SK-N-DZ (cell line): ENCODE measurements around the gene IL17D. TPM values are rescaled to one million over a fixed set of nuclear protein-coding genes. Genes with fewer than 3 reads are reported as not detected.
A peak's percentile ranks its signal among the peaks of the same experiment; 100 is the strongest.
"Not testable (repeated sequence)": the region's sequence is repeated elsewhere in the genome, so short reads cannot be mapped to it uniquely, and the experiment has no call there.

Experiments used
- DNase-seq: peaks from one replicate; pipeline ENCODE4 v3.0.0-alpha.2; 2015; ENCODE audit warnings: low spot score
- polyA plus RNA-seq, 2 experiments: library from polyadenylated mRNA; depleted of rRNA; stranded (reverse); fragments of >200 nt; gene quantifications; 2 replicates each; pipeline ENCODE4 v1.2.3, GENCODE V29; 2014

Gene IL17D, protein sequence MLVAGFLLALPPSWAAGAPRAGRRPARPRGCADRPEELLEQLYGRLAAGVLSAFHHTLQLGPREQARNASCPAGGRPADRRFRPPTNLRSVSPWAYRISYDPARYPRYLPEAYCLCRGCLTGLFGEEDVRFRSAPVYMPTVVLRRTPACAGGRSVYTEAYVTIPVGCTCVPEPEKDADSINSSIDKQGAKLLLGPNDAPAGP
- 6.3 and 7.3 TPM in 2 replicates for polyA plus RNA-seq (2014; cell fraction: cytosol; rRNA removed)
- 4.2 and 6.1 TPM in 2 replicates for polyA plus RNA-seq (2014; cell fraction: nucleus; rRNA removed)

DNA sequence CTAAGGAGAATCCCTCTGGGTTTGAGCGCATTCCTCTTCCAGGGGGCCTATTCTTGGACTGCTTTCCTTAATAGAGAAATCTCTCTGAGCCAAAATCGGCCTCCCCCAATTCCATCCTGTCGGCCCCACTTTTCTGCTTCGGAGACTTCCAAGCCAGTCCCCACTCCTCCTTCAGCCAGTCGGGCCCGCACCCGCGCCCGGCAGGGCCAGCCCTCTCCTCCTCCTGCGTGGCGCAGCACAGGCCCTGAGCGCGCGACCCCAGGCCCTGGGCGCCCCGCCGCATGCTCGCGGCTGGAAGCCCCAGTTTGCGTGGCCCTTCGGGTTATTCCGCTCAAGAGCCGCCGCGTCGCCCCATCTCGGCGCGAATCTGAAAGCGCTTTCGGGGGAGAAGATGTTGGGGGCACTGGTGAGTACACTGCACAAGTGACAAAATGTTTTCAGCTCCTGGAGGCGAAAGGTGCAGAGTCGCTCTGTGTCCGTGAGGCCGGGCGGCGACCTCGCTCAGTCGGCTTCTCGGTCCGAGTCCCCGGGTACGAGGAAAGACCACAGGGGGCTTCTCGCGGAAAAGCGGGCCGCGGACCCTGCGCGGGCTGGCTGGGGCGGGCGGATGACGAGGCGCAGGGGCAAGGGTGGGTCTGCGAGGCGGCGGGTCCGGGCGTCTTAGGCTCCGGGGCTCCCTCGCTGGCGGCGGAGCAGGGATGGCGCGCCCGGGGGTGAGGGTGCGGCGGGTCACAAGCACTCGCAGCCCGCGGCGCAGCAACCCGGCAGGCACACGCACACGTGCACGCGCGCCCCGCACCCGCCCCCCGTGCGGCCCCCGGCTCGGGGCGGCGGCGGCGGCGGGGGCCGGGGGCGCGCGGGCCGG lies at the start of gene IL17D:
Gene IL17D (plus strand): TSS at position 785 of the 865 bp plus-strand sequence. CDS start 303 bp downstream, outside the sequence.
- peak; percentile 35 for DNase-seq

DNA sequence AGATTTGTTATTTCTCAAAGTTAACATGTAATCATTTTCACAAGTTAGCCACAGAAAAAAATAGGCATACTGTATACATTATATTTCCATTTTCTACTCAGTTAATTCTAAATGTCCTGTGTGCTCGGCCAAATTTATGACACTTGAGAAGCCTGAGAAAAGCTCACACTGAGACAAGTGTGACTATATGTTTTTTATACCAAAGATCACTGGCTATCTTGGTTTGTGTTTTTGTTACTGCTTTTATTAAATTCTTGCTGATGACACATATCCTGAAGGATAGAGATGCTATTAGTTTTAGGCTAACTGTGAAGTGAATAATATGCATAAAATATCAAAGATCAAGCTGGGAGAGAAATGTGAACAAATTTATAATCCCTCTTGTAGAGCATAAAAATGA lies 49.3 kb upstream of the IL17D start:
- no peak for DNase-seq

DNA sequence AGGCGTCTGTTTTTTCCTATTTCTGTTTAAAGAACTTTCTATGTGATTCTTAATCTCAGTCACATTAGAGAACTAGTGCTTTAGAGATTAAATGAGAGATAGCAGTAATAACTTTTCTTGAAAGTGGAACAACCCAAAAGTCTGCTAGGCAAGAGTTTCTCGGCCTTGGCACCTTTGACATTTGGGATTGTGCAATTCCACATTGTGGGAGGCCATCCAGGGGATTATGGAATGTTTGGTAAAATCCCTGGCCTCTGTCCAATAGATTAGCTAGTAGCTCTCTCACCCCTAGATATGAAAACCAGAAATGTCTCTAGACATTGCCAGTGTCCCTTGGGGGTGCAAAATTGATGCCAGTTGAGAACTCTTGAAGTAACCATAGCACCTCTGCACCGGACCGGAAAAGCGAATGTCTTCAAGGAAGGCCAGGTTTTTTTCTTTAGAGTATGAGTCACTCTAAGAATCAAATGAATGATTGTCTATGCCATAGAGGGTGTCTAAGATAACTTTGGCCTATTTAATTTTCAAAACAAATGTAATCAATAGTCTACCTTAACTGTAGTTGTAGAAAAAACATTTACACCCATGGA lies 45.0 kb upstream of the IL17D start:
- DNase-seq: no peak

DNA sequence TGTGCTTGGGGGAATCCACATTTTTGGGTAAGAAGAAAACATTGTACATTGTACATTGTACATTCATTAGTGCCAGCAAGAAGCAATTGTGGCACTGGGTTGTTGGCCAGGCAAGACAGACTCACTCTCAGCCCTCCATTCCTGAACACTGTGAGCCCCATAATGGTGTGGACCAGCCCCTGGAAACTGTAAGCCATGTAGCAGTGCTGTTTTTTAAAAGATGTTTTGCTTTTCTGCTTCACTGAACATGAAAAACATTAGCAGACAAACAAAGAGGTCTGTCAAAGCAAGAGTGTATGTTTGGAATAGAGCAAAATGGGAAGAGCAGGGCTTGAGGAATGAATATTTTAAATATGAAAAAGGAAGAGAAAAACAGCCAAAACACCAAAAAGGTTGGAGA lies 39.1 kb upstream of the IL17D start:
- no peak for DNase-seq

DNA sequence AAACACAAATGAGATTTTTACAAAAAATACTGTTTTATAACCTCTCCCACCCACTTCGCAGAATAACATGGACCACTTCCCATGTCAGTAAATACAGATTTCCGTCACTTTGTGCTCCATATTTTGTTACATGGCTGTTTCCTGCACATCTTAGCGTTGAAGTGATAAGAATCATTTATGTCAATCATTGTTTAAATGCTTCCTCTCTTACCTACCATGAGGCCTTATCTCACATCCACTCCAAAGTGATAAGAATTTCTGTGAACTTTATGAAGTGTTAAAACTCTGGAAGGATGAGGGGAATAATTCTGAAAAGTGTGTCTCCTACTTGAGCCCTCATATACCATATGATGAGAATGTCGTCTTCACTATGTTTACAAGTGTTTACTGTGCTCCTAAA lies 36.6 kb upstream of the IL17D start:
- DNase-seq: no peak

DNA sequence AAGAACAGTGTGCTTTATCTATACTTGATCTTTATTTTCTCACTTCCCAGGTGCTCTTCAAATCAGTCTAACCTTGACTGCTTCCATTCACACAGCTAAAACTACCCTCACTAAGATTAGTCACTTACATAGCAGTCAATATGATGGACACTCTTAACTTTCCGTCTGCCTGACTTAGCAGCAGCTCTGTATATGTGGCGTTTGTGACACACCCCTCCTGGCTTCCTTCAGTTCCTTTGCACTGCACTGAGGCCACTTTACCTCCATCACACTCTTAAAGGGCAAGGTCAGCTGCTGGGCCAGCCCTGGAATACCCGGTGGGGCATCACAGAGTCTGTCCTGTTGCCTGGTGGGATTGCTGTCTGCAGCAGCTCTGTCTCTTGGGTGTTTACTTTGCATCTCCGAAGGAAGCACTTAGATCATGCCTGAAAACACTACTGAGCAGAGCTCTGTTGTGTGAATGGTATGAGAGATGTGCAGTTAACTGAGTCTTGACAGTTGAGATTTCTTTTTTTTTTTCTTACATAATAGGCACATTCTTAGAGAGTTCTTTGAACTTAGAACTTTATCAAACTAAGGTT lies 35.6 kb upstream of the IL17D start:
- DNase-seq: peak; percentile 2

DNA sequence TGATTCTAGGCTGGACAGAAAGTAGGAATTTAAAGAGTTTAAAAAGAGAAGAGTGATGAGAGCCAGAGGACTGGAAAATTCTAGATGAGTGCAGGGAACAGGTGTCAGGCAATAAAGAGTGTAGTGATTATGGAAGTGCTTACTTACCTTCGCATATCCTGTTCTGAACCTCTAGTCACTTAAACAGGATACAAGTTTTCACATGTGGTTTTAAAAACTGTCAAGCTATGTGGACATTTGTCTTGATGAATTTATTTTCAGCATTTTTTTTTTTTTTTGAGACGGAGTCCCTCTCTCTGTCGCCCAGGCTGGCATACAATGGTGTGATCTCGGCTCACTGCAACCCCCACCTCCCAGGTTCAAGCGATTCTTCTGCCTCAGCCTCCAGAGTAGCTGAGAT lies 34.3 kb upstream of the IL17D start:
- DNase-seq: no peak

DNA sequence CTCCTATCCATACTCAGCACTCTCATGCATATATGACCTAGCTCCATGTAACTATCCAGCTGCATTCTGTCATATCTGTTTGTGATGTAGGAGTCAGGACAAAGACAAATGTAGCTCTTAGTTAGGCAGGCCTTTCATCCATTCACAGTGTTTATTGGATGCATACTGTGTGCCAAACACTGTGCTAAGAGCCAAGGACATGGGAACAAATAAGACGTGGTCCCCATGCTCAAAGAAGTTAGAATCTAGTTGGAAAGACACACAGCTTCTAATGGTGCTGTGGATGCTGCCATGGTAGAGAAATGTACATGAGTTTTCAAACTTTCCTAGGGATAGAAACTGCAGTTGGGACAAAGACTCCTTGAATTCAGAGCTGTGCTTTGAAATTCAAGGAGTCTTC lies 31.7 kb upstream of the IL17D start:
- DNase-seq: no peak

DNA sequence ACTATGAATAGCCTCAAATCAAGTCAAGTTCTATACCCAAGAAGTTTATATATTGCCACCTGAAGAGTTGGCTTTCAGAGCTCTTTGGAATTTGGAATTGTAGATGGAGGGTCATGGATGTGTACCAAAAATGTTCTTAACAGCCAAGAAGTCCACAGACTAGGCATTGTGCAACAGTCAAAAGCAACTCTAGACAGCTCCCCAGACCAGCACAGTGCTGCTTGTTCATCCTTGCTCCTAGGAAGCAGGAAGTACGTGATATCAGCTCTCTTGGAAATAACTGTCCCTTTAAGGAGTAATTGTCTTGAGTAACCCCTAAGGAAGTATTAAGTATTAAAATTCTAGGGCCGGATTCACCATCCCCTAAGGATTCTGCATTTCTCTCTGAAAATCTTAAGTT lies 30.7 kb upstream of the IL17D start:
- no peak for DNase-seq

DNA sequence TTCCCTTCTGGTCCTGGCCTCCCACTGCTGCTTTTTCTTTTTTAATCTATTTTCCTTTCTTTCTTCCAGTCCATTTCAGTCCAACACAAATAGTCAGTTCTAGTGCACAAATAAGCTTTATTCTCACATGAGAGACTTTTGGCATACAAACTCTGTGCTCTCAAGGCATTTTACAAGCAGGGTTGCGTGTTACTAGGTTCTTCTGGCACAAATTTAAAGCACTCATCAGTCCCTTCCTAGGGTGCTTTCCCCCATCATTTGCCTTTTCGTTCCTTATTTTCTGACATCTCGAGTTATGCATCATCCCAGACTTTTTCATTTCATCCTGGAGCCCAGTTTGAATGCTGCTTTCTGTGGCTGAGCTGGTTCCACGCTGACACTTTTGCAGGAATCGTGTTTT lies 29.8 kb upstream of the IL17D start:
- no peak for DNase-seq

DNA sequence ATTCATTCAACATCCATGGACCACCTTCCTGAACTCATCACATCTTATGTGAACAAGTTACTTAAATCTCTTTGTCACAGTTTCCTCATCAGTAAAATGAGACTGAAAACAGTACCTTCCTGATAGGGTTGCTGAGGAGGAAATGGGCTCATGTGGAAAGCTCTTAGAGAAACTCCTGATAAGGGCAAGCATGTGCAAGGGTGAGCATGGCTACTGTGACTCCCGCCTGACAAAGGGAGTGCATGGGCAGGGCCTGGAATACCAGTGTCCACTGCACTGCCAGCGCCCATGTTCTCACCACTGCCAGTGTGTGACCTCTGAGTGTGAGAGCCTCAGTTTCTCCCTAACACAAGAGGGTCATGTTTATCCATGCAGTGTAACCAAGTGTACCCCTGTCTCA lies 27.3 kb upstream of the IL17D start:
- DNase-seq: no peak

DNA sequence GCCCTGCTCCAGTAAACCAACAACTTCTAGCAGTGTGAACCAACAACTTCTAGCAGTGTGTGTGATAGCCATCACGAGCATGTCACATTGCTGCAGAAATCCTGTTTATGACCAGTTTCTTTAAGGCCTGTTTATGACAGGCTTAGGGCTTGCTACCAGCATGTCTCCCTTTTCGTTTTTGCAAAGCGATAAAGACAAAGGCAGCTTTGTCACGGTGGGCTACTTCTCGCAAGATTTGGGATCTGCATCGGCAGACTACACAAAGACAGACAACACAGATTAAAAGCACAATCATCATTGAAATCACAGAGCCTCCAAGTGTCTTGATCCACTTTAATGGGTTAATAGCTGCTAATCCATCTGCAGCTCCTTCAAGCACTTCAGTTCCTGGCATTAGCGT lies 24.9 kb upstream of the IL17D start:
- not testable (repeated sequence) for DNase-seq

DNA sequence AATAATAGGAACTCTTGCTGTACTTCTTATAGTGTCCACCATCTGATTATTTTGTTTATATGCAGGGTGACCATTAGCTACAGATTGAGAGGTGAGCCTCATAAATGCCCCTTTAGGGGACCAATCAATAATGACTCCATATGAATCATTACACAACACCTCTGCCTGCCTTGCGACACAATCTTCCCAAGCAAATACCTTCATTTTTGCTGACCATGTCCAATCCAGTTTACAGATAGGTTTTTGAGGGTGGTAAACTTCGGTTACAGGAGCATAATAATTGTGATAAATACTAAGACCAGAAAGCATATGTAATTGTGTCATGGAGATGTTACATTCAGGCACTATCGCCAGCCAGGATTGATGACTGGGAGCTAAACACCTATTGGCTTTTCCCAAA lies 23.6 kb upstream of the IL17D start:
- DNase-seq: no peak

DNA sequence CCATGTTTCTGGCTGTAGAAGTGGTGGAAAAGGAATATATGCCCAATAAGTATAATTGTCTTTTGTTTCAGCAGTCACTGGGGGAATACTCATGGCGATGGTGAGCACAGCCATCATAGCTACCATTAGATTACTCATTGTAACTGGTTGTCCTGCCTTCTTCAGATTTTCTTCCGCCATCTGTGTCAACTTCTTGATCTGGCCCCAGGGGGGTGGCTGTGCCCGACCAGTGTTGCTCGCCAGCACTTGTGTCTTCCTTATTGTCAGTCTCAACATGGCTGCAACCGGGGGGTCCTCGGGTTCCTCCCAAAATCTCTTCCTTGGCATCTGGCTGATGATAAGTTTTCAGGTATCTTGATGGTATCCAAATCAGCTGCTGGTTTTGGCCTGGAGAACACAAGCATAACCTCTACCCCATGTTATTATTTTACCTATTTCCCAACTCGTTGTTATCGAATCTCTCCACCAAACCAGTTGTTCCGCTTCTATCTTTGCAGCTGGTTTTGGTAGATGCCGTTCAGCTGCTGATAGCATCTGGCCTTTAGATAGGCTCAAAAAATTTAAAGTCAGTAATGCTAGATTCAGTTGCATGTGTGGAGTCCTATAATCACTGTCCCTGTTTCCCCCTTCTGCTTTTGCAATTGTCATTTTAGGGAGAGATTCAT lies 23.0 kb upstream of the IL17D start:
- no peak for DNase-seq

DNA sequence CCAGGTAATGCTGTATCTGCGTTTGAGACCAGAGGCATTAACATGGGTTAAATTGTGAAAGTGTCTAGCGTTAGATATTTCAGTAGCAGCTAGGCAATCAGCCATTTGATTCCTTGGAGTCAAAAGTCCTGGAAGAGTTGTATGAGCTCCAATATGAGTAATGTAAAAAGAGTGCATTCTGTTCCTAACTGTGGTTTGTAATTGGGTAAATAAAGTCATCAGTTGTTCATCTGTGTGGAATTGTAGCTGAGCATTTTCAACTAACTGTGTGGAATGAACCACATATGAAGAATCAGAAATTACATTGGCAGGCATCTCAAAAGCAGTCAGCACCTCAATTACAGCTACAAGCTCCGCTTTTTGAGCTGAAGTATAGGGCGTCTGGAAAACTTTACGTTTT lies 22.0 kb upstream of the IL17D start:
- DNase-seq: not testable (repeated sequence)

DNA sequence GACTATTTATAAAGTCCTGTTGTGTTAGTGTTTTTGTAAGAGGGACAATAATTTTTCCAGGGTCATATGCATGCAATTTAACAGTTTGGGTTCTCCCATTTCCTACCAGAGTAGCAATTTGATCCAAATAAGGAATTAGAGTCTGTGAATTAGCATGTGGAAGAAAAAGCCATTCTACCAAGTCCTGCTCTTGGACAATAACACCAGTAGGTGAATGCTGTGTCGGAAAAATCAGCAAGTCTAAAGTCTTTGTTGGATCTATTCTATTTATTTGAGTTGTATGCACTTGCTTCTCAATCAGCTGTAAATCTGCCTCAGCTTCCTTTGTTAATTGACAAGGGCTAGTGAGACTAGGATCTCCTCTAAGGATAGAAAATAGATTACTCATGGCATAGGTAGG lies 21.4 kb upstream of the IL17D start:
- no peak for DNase-seq

DNA sequence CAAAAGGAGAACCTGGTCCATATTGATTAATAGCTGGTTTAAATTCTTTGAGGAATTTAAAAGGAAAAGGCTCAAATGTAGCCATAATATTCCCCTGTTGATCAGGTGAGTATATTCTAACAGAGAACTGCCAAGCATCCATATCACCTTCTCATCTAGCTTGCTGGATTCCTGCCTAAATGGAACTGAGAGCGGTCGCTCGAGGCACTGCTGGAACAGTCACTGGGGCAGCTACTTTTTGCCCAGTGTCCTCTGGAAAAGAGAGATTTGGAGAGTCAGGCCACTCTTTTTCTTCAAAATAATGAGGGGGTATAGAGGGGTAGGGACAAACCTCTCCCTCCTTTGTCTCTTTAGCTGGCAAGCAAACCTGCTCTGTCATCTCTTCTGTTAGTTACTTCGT lies 19.5 kb upstream of the IL17D start:
- DNase-seq: no peak

DNA sequence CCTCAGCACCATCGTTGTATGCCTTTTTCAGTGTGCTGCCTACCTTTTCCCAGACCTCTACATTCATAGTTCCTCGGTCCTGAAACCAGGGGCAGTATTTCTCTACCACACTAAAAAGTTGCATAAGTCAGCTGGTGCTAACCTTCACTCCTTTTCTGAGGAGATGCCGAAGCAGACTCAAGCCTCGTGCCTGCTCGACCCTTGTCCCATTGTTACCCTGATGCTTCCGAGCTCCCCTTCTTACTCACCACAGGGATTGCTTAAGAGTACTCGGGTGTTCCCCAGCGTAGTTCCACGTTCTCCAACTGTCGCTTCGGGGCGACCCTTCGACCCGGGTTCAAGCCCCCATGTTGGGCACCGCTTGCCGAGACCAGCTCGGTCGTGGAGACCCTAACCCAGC lies 19.0 kb upstream of the IL17D start:
- DNase-seq: no peak

DNA sequence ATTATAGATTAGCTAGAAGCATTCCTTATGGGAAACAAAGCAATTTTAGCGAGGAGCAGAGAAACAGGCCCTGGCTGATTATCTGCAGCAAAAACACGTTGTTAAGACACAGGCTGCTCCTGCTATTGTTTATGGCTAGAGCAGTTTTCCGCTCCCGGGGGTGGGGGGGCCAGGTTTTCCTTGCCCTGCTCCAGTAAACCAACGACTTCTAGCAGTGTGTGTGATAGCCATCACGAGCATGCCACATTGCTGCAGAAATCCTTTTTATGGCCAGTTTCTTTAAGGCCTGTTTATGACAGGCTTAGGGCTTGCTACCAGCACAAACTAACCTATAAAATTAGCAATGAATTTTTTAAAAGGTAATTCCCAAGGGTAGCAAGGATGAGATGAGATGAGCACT lies 18.4 kb upstream of the IL17D start:
- DNase-seq: no peak

DNA sequence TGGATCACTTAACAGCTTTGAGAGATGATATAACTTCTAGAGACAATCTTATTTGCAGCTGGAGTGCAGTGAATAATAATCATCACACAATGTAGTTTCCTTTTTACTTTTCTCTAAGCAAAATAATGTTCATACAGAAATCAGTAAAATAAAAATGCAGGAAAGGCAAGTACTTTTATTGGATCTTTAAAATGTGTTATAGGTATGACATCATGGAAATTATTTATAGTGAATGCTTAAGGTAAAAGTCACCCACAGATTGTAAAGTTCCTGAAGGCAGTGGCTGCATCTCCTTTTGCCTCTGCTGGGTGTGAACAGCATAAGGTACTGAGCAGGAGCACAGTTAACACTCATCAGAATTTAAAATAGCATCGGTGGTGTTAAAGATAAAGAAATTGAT lies 17.3 kb upstream of the IL17D start:
- no peak for DNase-seq

DNA sequence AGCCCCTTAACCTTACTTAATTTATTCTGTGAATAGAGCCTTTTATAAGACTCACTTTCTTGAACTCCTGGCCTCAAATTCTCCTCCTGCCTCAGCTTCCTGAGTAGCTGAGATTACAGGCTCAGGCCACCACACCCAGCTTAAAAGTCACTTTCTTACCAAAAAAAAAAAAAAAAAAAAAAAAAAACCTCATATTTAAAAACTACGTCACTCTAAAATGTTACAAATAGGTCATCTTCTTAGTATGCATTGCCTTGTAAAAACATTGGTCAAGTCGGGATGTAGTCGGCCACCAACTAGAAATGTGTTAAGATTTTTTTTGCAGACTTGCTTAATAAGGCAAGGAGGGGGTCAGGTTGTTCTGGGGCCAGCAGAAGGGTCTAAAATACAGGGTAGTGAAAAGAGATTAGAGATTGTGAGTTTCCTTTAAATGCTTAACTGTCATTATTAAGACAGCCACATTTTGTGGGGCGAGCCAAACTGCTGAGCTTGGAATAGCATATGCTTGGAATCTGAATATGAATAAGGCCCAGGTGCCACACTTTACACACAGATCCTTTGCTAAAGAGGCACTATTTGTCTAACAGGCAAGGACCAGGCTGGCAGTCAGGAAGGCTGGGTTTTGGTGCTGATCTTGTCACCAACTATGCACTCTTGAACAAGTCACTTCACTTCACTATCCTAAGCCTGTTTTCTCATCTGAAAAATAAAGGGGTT lies 16.5 kb upstream of the IL17D start:
- no peak for DNase-seq
